Stromal cell of bone marrow (primary cell): Measurements from ENCODE around the gene PANX2.

ENCODE experiments used
- DNase-seq: peaks from one replicate; pipeline ENCODE4 v3.0.0-alpha.2; 2012; ENCODE audit warnings: low read depth

Gene PANX2

DNA sequence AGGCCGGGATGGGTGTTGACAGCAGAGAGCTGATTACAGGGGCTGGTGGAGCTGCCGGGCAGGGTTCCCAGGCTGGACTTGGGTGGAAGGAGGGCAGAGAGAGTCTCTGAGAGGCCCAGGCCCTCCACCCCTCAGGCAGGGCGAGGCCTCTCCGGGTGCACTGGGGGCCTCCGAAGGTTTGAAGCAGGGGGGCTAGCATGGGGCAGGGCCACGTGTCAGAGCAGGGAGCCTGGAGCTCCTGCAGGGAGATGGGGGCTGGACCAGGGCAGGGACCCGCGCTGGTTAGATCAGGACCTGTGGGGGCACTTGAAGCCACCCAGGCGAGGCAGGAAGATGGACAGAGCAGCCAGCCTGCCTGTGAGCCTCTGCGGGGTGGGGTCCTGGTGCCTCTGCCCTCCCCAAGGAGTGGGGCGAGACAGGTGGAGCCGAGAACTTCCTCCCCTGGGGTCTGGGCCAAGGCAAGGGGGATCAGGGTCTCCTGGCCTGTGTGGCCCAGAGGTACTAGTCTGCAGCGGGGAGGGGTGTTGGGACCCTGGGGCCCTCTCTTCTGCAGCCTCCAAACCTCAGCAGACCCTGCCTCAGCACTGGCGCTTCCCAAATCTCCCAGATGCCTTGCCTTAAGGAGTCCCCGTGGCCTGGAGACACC is 911 bp downstream of the PANX2 start:
- no peak for DNase-seq

DNA sequence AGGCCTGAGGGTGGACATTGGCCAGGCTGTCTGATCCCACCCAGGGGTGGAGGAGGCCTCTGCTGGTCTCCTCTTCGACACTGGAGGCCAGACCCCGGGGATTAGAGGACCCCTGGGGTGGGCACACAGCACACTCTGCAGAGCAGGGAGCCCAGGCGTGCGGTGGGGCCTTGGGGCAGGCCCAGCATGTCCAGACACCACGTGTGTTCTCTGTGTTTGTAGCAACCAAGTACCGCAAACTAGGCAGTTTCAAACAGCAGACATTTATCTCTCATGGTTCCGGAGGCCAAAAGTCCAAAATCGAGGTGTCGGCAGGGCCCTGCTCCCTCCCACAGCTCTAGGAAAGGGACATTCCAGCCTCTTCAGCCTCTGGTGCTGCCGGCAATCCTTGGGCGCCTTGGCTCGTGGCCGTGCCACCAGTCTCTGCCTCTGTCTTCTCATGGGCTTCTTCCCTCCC is 1.5 kb downstream of the PANX2 start:
- DNase-seq: no peak

DNA sequence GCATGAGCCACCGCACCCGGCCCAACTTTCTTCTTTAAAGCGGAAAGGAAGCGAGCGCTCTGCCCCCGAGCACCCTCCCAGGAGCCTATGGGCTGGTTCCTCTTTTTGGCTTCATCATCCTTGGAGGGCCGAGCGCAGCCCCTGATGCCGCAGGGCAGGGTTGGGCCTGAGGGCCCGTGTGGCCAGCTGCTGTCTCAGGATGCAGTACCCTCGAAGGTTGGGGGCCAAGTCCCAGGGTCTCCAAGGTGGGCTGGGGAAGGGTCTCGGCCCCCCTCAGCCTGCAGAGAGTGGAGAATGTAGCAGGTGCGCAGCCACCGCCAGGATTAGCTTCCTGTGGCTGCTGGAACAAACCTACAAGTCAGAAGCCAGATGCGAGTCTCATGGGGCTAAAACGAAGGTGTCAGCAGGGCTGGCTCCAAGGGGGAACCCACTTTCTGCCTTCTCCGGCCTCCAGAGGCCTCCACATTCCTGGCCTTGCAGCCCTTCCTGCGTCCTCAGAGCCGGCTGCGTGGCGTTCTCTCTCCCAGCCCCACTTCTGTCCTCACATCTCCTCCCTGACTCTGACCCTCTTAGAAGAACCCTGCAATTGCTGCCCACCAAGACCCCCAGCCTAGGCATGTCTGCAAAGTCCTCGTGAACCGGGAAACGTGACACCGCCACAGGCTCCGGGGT is 2.9 kb downstream of the PANX2 start:
- DNase-seq: no peak

DNA sequence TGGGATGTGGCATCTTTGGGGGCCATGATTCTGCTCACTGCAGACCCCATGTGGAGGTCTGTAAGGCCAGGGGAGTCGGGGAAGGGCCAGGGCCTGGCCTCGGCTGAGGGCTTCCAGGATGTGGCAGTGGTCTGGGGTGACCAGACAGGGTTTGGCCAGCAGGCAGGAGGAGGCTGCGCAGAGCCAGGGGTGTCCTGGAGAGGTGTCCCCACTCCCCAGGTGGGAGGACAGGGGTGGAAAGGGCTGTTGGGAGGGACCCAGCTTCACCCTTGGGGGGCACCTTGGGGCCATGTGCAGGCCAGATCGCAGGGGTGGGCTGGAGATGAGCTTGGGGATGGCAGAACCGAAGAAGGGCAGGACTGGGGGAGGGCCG is 3.4 kb downstream of the PANX2 start:
- no peak for DNase-seq

DNA sequence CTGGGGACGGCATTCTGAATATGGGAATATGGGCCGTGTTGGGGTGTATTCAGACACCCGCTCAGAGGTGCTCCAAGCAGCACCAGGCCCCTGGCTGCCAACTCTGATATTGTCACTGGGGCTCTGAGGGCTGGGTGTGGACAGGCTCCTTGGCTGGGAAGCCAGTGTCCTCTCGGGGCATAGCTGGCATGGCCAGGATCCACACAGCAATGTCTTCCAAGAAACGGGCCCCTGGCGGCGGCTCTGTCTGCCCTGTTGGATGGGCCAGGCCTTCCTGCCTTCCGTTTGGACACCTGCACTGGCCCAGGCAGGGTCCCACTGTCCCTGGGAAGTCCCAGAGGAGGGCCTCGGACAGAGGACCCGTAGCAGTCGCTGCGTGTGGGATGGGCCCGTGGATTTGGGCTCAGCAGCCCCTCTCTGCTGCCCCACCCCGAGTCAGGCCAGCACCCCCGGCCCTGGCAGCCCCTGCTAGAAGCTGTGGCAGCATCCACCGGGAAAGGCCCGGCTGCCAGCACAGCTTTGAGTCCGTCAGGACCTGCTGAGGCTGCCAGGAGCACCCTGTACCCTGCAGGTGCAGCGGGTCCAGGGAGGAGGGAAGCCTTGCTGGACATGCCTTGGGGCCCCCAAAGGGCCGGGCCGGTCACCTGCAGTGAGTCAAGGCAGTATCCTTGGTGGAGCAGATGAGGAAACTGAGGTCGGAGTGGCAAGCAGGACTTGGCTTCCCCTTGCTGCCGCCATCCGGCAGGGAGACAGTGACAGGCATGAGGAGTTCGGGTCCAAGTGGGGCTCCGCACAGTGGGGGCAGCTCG is 4.1 kb downstream of the PANX2 start:
- DNase-seq: no peak

DNA sequence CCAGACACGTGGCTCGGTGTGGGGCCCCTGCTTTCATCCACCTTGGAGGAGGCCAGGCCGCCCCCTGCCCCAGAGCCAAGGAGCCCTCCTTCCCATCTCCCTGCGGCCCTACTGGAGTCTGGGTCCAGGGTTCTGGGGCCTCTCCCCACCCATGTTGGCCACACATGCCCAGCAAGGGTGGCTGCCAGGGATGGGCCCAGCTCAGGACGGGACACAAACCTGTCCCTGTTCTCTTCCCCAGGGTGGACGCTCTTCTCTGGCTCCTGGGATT is 4.6 kb downstream of the PANX2 start:
- DNase-seq: no peak

DNA sequence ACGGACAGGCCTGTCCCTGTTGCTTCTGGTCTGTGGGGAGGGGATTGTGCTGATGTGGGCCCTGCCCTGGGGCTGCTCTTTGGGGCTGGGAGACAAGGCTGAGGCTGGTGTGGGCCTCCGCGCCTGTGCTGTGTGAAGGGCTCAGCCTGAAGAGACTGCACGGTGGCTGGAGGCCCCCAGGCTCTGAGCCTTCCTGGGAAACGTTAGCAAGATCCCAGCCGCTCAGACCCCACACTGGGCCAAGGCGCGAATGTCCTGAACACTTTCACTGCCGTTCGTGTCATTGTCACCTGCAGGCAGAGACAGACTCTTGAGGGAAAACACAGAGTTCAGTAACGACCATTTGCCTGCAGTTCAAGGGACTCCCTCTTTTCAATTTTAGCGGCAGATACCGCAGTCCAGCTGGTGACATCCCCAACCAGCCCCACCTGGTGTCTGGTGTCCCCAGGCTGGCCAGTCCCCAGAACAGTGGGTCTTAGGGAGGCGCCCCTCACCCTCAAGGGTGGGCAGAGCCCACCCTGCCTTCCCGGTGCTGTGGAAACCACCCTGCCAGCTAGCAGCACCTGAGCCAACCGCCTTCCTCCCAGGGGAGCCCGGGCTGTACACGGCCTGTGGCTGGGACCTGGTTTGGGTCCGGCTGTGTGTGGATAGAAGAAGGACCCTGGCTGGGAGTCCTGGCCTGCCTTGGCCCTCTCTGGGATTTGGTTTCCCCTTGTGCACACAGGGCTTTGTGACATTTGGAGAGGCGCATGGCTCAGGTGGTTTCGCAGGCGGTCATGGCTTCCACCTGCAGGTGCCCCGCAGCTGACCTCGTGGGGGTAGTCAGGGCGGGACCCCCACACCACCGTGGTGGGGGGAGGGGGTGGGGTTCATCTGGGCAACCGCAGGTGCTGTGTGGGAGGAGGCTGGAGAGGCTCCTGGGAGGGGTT is 5.7 kb downstream of the PANX2 start:
- no peak for DNase-seq

DNA sequence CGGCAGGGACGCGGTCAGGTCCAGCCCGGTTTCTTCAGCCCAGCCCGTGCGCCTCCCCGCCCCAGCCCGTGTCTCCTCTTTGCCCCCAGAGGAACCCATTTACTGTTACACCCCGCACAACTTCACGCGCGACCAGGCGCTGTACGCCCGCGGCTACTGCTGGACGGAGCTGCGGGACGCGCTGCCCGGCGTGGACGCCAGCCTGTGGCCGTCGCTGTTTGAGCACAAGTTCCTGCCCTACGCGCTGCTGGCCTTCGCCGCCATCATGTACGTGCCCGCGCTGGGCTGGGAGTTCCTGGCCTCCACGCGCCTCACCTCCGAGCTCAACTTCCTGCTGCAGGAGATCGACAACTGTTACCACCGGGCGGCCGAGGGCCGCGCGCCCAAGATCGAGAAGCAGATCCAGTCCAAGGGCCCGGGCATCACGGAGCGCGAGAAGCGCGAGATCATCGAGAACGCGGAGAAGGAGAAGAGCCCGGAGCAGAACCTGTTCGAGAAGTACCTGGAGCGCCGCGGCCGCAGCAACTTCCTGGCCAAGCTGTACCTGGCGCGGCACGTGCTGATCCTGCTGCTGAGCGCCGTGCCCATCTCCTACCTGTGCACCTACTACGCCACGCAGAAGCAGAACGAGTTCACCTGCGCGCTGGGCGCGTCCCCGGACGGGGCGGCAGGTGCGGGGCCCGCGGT is 6.5 kb downstream of the PANX2 start:
- no peak for DNase-seq

DNA sequence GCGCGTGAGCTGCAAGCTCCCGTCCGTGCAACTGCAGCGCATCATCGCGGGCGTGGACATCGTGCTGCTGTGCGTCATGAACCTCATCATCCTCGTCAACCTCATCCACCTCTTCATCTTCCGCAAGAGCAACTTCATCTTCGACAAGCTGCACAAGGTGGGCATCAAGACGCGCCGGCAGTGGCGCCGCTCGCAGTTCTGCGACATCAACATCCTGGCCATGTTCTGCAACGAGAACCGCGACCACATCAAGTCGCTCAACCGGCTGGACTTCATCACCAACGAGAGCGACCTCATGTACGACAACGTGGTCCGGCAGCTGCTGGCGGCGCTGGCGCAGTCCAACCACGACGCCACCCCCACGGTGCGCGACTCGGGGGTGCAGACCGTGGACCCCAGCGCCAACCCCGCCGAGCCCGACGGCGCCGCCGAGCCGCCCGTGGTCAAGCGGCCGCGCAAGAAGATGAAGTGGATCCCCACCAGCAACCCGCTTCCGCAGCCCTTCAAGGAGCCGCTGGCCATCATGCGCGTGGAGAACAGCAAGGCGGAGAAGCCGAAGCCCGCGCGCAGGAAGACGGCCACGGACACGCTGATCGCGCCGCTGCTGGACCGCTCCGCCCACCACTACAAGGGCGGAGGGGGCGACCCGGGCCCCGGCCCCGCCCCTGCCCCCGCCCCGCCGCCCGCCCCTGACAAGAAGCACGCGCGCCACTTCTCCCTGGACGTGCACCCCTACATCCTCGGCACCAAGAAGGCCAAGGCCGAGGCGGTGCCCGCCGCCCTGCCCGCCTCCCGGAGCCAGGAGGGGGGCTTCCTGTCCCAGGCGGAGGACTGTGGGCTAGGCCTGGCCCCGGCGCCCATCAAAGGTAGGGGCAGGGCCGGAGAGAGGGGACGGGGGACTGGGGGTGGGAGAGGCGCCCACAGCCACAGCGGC is 7.3 kb downstream of the PANX2 start:
- DNase-seq: no peak

DNA sequence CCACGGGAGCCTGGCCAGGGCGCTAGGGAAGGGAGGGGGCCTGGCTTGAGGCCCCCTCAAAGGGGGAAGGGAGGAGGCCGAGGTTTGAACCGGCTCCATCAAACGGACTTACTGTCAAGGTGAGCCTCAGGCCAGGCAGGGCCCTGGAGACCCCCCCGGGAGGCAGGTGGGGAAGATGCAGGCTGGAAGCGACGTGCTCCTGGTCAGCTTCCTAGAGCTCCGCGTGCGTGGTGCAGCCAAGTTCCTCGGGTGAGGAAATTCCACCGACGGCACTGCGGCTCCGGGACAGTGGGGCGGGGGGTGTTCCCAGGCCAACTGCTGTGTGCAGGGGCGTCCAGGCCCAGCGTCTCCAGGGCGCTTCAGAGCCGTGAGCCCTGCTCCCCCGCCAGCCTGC is 7.9 kb downstream of the PANX2 start:
- DNase-seq: no peak

DNA sequence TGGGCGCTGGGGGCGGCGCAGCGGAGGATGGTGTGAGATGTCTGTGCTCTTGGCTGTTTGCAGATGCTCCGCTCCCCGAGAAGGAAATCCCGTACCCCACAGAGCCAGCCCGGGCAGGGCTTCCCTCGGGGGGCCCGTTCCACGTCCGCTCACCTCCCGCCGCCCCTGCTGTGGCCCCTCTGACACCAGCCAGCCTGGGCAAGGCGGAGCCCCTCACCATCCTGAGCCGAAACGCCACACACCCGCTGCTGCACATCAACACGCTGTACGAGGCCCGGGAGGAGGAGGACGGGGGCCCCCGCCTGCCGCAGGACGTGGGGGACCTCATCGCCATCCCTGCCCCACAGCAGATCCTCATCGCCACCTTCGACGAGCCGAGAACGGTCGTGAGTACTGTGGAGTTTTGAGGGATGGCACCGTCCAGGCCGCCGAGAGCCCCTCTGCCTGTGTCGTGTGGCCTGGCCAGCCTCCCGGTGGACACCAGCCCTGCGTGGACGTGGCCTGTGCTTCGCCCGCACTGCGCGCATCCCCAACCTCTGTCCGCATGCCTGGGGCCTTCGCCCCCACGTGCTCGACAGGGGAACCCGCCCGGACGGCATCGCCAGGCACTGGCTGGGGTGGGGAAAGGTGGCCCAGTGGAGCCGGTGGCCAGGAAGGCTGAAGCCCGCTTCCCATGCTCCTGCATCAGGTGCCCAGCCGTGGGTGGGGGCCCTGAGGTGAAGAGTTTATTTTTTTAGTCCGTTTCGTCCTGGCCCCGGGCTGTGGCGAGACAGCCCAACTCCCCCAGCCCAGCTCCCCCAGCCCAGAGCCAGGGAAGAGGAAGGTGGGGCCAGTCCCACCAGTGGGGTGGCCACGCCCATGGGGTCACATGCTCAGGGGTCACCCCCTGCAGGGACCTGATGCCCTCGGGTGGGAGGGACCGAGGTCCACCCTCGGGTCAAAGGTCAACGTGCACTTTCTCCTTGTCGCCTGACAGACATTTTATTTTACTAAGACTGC is 8.6 kb downstream of the PANX2 start:
- no peak for DNase-seq

DNA sequence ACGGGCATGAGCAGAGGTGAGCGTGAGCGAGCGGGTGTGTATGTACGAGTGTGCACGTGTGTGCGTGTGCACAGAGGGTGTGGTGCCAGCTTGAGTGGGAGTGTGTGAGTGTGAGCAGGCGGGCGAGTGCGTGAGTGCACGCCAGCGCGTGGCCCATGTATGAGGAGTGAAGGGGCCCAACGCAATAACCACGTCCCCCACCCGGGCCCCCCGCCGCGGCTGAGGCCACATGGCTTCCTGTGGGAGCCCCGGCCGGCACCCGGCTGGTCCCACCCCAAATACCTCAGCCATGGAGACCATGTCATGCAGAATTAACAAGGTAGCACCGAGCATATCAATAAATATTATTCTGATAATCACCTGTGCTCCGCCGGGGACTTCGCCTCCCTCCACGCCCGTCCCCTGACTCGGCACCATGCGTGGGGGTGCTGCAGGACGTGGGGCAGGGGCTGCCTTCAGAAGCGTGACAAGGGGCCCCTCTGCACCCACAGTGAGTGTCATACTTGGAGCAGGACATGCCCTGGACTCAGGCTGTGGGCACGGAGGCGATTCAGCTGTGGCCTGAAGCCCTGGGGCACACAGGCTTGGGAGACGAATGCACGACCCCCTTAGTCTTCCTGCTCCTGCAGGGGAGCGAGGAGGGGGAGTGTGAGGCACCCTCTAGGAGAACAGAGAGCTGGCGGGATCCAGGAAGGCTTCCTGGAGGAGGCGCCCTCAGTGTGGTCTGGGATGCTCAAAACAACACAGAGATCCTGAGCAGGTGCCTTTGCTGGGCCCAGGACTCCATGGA is 9.6 kb downstream of the PANX2 start:
- DNase-seq: no peak

DNA sequence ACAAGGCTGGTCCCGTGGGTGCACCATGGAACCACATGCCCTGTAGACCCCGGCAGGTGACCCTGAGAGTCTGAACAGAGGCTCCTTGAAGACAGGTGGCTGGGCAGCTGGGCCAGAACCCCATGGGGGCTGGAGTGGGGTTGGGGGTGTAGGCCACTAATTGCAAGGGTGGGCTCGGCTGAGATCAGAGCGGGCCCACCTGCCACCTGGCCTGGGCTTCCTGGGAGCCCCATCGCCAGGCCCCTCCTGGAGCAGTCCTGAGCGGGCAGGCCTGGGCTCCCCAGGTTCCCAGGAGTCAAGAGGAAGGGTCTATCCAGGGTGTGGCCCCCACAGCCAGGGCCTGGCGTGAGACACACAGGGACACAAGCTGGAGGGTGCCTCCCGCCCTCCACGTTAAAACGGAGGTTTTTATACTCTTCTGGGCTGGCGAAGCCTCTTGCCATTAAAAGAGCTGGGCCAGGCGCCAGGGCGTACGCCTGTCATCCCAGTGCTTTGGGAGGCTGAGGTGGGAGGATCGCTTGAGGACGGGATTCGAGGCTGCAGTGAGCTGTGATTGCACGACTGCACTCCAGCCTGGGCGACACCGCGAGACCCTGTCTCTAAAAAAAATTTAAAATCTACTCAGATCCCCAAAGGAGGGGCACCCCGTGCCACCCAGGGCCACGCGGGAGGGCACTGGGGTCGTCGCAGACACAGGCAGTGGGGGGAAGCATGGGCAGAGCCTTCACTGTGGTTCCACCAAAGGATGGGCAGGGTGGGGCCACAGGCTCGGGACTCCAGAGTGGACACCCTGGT is 10.4 kb downstream of the PANX2 start:
- no peak for DNase-seq

DNA sequence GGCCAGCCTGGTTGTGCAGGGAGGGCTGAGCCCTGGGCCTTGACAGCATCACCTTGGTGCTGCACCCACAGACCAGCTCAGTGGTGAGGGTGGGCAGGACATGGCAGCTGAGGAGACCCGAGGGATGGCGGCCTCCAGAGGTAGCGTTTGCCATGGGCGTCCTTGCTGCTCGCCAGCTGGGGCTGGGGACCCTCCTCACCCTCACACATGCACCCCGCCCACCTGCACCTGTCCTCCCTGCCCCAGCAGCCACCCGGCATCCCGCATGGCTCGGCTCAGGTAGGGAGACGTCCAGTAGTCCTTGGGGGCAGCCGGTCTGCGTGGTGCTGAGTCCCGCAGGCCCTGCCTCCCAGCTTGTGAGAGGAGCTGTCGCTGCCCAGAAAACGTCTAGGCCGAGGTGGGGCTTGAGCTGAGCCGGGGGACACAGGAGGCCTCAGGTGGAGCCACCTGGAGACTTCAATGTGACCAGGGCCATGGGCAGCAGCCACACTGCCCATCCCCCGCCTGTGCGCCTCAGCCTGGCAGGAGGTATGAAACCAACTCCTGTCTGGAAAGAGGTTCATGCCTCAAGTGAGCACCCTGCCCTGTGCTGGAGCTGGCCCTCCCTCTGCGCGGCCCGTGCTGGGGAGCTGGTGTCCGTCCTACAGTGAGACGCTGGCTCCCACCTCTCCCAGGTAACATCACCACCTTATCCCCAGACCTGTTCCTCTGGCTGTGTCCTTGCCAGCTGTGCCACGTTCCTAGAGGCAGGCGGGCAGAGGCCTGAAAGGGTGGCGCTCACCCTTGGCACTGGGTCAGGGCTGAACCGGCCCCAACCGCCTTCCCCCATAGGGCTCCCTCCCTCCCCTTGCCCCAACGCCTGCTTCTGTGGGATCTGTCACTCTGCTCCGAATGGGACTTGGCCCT is 11.9 kb downstream of the PANX2 start:
- no peak for DNase-seq

DNA sequence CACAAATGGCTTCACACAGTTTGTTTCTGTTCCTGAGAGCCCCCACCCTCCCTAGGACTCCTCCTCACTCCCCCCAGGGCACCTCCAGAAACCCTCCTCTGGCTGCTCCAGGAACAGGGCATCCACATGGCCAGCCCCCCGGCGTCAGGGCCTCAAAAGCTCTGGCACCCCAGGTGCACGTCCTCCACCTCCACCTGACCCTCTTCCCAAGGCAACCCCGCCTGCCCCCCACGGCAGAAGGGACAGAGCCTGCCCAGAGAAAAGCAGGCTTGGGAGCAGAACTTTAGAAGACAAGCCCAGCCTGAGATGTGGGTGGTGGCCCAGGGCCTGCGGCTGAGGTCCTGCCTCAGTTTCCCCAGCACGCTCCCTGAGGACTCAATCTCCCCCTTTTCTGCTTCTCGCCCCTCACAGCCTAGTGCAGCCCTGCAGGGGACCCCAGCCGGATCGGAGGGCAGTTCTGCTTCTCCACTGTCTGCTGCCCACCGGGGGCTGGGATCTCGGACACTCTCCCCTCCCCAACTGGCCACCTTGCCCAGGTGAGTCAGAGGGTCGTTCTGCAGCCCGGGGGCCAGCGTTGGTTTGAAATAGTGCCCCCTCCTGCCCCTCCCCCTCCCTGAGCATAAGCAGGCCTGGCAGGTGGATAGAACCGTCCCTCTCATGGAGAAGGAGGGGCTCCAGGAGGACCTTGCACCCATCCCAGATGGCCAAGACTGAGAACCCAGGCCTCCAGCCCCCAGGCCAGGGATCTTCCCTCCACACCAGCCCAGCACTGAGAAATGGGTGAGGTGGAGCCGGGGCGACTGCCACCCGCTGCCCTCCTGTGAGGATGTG is 12.8 kb downstream of the PANX2 start:
- DNase-seq: no peak
